AG04449 (cell line): ENCODE measurements around the gene RASSF10.

Source experiments
- CTCF ChIA-PET: fragments of 350-600 bp; formaldehyde crosslinking; extraction: SDS; loops from one replicate; lab custom pipeline; 2021; ENCODE audit warnings: antibody characterized with exemption; lab: Yijun Ruan, JAX
- POLR2A ChIA-PET: fragments of 400-600, 350-600 bp; formaldehyde crosslinking; extraction: SDS; loops from one replicate; lab custom pipeline; 2020; ENCODE audit warnings: antibody characterized with exemption, inconsistent platforms; lab: Yijun Ruan, JAX
- DNase-seq: peaks from one replicate; pipeline ENCODE4 v3.0.0-alpha.2; 2010; ENCODE audit warnings: low read depth, low spot score
- H3K4me3 ChIP-seq: 2 replicates; pipeline ENCODE4 v1.5.1; 2011; ENCODE audit warnings: low read depth, mild to moderate bottlenecking, control low read depth, low read length
- CTCF ChIP-seq: IDR thresholded peaks from one replicate; pipeline ENCODE4 v1.5.1; 2011; ENCODE audit warnings: mild to moderate bottlenecking, moderate library complexity, low read length, control low read depth, inconsistent platforms; ENCODE audit not compliant: insufficient read depth; ENCODE audit errors: missing control alignments

Gene RASSF10

GRCh38 chr11:13008625-13009475, at the start of gene RASSF10:
Gene RASSF10 (plus strand): TSS chr11:13009316. CDS start chr11:13009577, 261 bp downstream.
- peak within 1 kb of the TSS; percentile 29 for H3K4me3 ChIP-seq
- no peak for DNase-seq
- no peak for TF ChIP-seq CTCF
- ChIA-PET POLR2A (no interaction called here), CTCF (interaction anchor here (0.7 kb wide), 1 partner anchor 45 kb away, joined by 3 read pairs; no protein-coding TSS in a partner anchor)

GRCh38 chr11:12961615-12962014, 47.5 kb upstream of the RASSF10 start:
- no peak for TF ChIP-seq CTCF
- POLR2A ChIA-PET: no interaction called here
- no peak overlapping the region for H3K4me3 ChIP-seq
- CTCF ChIA-PET: interaction anchor here (0.8 to 14.0 kb wide), 19 partner anchors 9 to 674 kb away, joined by 3 to 357 read pairs (median 7); partner anchors contain the start of gene PARVA
- no peak for DNase-seq

GRCh38 chr11:12962306-12962705, 46.8 kb upstream of the RASSF10 start:
- H3K4me3 ChIP-seq: no peak overlapping the region
- no peak for TF ChIP-seq CTCF
- ChIA-PET CTCF (interaction anchor here (0.8 to 14.0 kb wide), 25 partner anchors 8 to 674 kb away, joined by 3 to 357 read pairs (median 7); partner anchors contain the start of gene PARVA), POLR2A (no interaction called here)
- DNase-seq: no peak

- no peak overlapping the region for H3K4me3 ChIP-seq
- no peak for DNase-seq
- ChIA-PET POLR2A (no interaction called here), CTCF (interaction anchor here (0.7 to 14.0 kb wide), 34 partner anchors 8 to 675 kb away, joined by 3 to 357 read pairs (median 5); no protein-coding TSS in a partner anchor)
- TF ChIP-seq CTCF: no peak
These were observed 46.1 kb upstream of the RASSF10 start for GRCh38 chr11:12963051-12963450.

- ChIA-PET CTCF (interaction anchor here (0.5 to 14.0 kb wide), 74 partner anchors 9 to 676 kb away, joined by 3 to 357 read pairs (median 4); no protein-coding TSS in a partner anchor), POLR2A (no interaction called here)
- H3K4me3 ChIP-seq: no peak overlapping the region
- TF ChIP-seq CTCF: peak; percentile 84
- no peak for DNase-seq
These were observed 45.2 kb upstream of the RASSF10 start for GRCh38 chr11:12963792-12964536.
